Measurements from ENCODE around the gene DGKZ. TPM values are rescaled to one million over a fixed set of nuclear protein-coding genes. Genes with fewer than 3 reads are reported as not detected.

The DGKZ gene
- polyA plus RNA-seq, 2 of the 4 experiments (the other 2 are of a cell fraction) = 12.8 to 28.4 TPM

GRCh38 chr11:46298699-46299433, 48.4 kb upstream of the DGKZ start (continued):
- TF ChIP-seq FOSL2 (IDR thresholded peaks at IDR 0.05) (peak; percentile 94), FOSL2 (CRISPR knock-in tag; IDR thresholded peaks at IDR 0.05) (peak; percentile 94), GATA3 (IDR thresholded peaks at IDR 0.05; ENCODE audit: borderline replicate concordance) (peak; percentile 17; the same call in 1 of the 2 replicates), ESRRA (IDR thresholded peaks at IDR 0.05; ENCODE audit: borderline replicate concordance, low read length) (no peak), HOXB5 (CRISPR knock-in tag; IDR thresholded peaks at IDR 0.05) (no peak), BHLHE40 (IDR thresholded peaks at IDR 0.05; ENCODE audit: low read depth, low read length) (no peak)

- CTCF ChIA-PET = interaction anchor here (0.7 to 31.4 kb wide), 13 partner anchors 9 to 456 kb away, joined by 3 to 872 read pairs (median 4); partner anchors contain the start of genes CREB3L1 and DGKZ
- peaks cover 50% of the 10 kb centered on the region for H3K4me1 ChIP-seq
- POLR2A ChIA-PET = interaction anchor here (0.6 to 1.6 kb wide), 5 partner anchors 9 to 61 kb away, joined by 3 to 23 read pairs (median 4); no protein-coding TSS in a partner anchor
- H3K27ac ChIP-seq = peak overlapping the region; percentile 61 to 84
- H3K9me3 ChIP-seq = no peaks in the 10 kb centered on the region
- peak; percentile 32 to 35; a peak in 4 of 6 replicates for ATAC-seq
- peak in 1 of 2 experiments; percentile 48 for DNase-seq (ENCODE audit: low read depth in 1 of 2, low spot score in 1 of 2)
- no peak for FAIRE-seq
- TF ChIP-seq ZNF302 (CRISPR knock-in tag; IDR thresholded peaks at IDR 0.05) = no peak
- TF ChIP-seq SREBF2 (IDR thresholded peaks at IDR 0.05) = no peak
- TF ChIP-seq MAZ (IDR thresholded peaks at IDR 0.05; ENCODE audit: borderline replicate concordance, low read depth, low read length) = no peak
- TF ChIP-seq JUNB (IDR thresholded peaks at IDR 0.05) = no peak
- no peak for TF ChIP-seq EHMT2 (IDR thresholded peaks at IDR 0.05; ENCODE audit: low read depth)
- no peak for TF ChIP-seq NR3C1 (IDR thresholded peaks at IDR 0.05)
- TF ChIP-seq RAD21 (conservative IDR thresholded peaks at IDR 0.05 in 1 of 2, IDR thresholded peaks at IDR 0.05 in 1 of 2) = no peak
- TF ChIP-seq TFCP2L1 (CRISPR knock-in tag; IDR thresholded peaks at IDR 0.05) = no peak
- no peak for TF ChIP-seq JUN (IDR thresholded peaks at IDR 0.05)
- no peak for TF ChIP-seq HES2 (IDR thresholded peaks at IDR 0.05)
- TF ChIP-seq FOXS1 (CRISPR knock-in tag; IDR thresholded peaks at IDR 0.05) = no peak
- TF ChIP-seq ESRRA (IDR thresholded peaks at IDR 0.05; ENCODE audit: borderline replicate concordance, low read length) = no peak
- TF ChIP-seq E2F6 (IDR thresholded peaks at IDR 0.05; ENCODE audit: borderline replicate concordance, low read depth) = no peak
- no peak; the same call in 1 of the 2 replicates for TF ChIP-seq FOSL2 (IDR thresholded peaks at IDR 0.05)
- no peak for TF ChIP-seq FOSL2 (CRISPR knock-in tag; IDR thresholded peaks at IDR 0.05)
- TF ChIP-seq BCL3 (IDR thresholded peaks at IDR 0.05) = no peak
- TF ChIP-seq HDAC2 (IDR thresholded peaks at IDR 0.05) = no peak
- TF ChIP-seq MYC (IDR thresholded peaks at IDR 0.05; ENCODE audit: borderline replicate concordance, low read length) = no peak
- 14% methylated on average over 5 of the region's 5 CpGs for WGBS (ENCODE audit: missing lambda C conversion rate)
- H3K4me3 ChIP-seq = no peak overlapping the region
- H3K4me2 ChIP-seq = peak overlapping the region; percentile 69
Observed at GRCh38 chr11:46299451-46299961, 47.8 kb upstream of the DGKZ start.

- FAIRE-seq = no peak
- ATAC-seq = no peak
- Histone ChIP-seq H3K4me1 (peaks cover 42% of the 10 kb centered on the region), H3K4me3 (no peak overlapping the region), H3K9me3 (no peaks in the 10 kb centered on the region), H3K27ac (peak overlapping the region; percentile 61 to 84), H3K4me2 (peak overlapping the region; percentile 69)
- ChIA-PET CTCF (interaction anchor here (0.7 to 31.4 kb wide), 8 partner anchors 10 to 68 kb away, joined by 3 to 872 read pairs (median 6); partner anchors contain the start of genes CREB3L1 and DGKZ), POLR2A (interaction anchor here (1.6 kb wide), 1 partner anchor 57 kb away, joined by 23 read pairs; no protein-coding TSS in a partner anchor)
- WGBS (ENCODE audit: missing lambda C conversion rate) = 91% methylated on average over 6 of the region's 7 CpGs
- TF ChIP-seq SMC3 (IDR thresholded peaks at IDR 0.05) (no peak), JUN (IDR thresholded peaks at IDR 0.05) (no peak)
- no peak for DNase-seq (ENCODE audit: low read depth in 1 of 2, low spot score in 1 of 2)
Observed at GRCh38 chr11:46300270-46300669, 47.0 kb upstream of the DGKZ start.
